PC-3 (cell line): ENCODE results near the gene METTL8. TPM values are rescaled to one million over a fixed set of nuclear protein-coding genes. Genes with fewer than 3 reads are reported as not detected.

Source experiments
- ATAC-seq: fragments of 200-7000 bp; cut with Tn5 transposase; 2 replicates; pipeline ENCODE4 v1.9.1; 2020; ENCODE audit warnings: mild to moderate bottlenecking, moderate library complexity
- BruUV-seq: library from RNA; stranded (reverse); fragments of 400-500 nt; replicated peaks from 2 replicates; lab custom pipeline; 2021; lab: Mats Ljungman, UMichigan
- CTCF ChIA-PET: fragments of 300-600 bp; sonication (Branson Sonifier 250); formaldehyde crosslinking; loops from one replicate; lab custom pipeline; 2022; ENCODE audit warnings: antibody characterized with exemption; lab: Charles Lee
- POLR2A ChIA-PET: fragments of 300-600 bp; sonication (Branson Sonifier 250); formaldehyde crosslinking; loops from one replicate; lab custom pipeline; 2022; ENCODE audit warnings: antibody characterized with exemption; ENCODE audit not compliant: unreplicated experiment; lab: Charles Lee
- DNase-seq: peaks from one replicate; pipeline ENCODE4 v3.0.0-alpha.2; 2015
- H2AFZ ChIP-seq: fragments of 300-600 bp; sonication (generic); 2 replicates; pipeline ENCODE4 v1.6.0; 2016; ENCODE audit warnings: antibody characterized with exemption, low read length
- H3F3A ChIP-seq: fragments of 300-600 bp; sonication (generic); one replicate; pipeline ENCODE4 v1.6.0; 2017; ENCODE audit warnings: antibody characterized with exemption, low read length, control low read depth, mild to moderate bottlenecking; ENCODE audit not compliant: unreplicated experiment
- H3K27ac ChIP-seq: fragments of 300-600 bp; sonication (generic); 2 replicates; pipeline ENCODE4 v1.5.1; 2016; ENCODE audit warnings: mild to moderate bottlenecking, low read length
- H3K27me3 ChIP-seq: fragments of 300-600 bp; sonication (generic); 2 replicates; pipeline ENCODE4 v1.6.1; 2016; ENCODE audit warnings: low read length, mixed read lengths
- H3K36me3 ChIP-seq: fragments of 300-600 bp; sonication (generic); 2 replicates; pipeline ENCODE4 v1.6.1; 2016; ENCODE audit warnings: low read depth, mixed run types, low read length, mixed read lengths
- H3K4me1 ChIP-seq: fragments of 300-600 bp; sonication (generic); 2 replicates; pipeline ENCODE4 v1.5.1; 2016; ENCODE audit warnings: low read length; ENCODE audit not compliant: insufficient read depth
- H3K4me2 ChIP-seq: fragments of 300-600 bp; sonication (generic); 2 replicates; pipeline ENCODE4 v1.6.0; 2016; ENCODE audit warnings: low read length
- H3K4me3 ChIP-seq: fragments of 300-600 bp; sonication (generic); 2 replicates; pipeline ENCODE4 v1.5.1; 2016; ENCODE audit warnings: mild to moderate bottlenecking, low read length, mixed read lengths
- H3K79me2 ChIP-seq: fragments of 300-600 bp; sonication (generic); 2 replicates; pipeline ENCODE4 v1.6.1; 2017; ENCODE audit warnings: low read length, mixed read lengths
- H3K9ac ChIP-seq: fragments of 300-600 bp; sonication (generic); 2 replicates; pipeline ENCODE4 v1.6.0; 2016; ENCODE audit warnings: mild to moderate bottlenecking, low read length
- H3K9me2 ChIP-seq: fragments of 300-600 bp; sonication (generic); replicated peaks from 2 replicates; pipeline ENCODE4 v1.6.1; 2016; ENCODE audit warnings: mixed run types, low read length, mixed read lengths
- H3K9me3 ChIP-seq: fragments of 300-600 bp; sonication (generic); 2 replicates; pipeline ENCODE4 v1.6.1; 2016; ENCODE audit warnings: low read length, mixed read lengths
- H4K20me1 ChIP-seq: fragments of 300-600 bp; sonication (generic); 2 replicates; pipeline ENCODE4 v1.6.1; 2016; ENCODE audit warnings: low read length, mixed read lengths
- CTCF ChIP-seq: fragments of 300-600 bp; sonication (generic); conservative IDR thresholded peaks from 2 replicates; pipeline ENCODE4 v1.5.1; 2017; ENCODE audit warnings: antibody characterized with exemption, low read depth, mild to moderate bottlenecking, low read length
- EZH2 ChIP-seq: fragments of 300-600 bp; sonication (generic); IDR thresholded peaks from one replicate; pipeline ENCODE4 v1.6.1; 2017; ENCODE audit warnings: antibody characterized with exemption, mild to moderate bottlenecking, low read length; ENCODE audit not compliant: unreplicated experiment
- EZH2phosphoT487 ChIP-seq: fragments of 300-600 bp; sonication (generic); IDR thresholded peaks from 2 replicates; pipeline ENCODE4 v1.6.1; 2018; ENCODE audit warnings: mild to moderate bottlenecking, antibody characterized with exemption, low read length, borderline replicate concordance
- intact Hi-C: fragments of 100-400 bp; cut with micrococcal nuclease; formaldehyde crosslinking; loops from 2 replicates; pipeline ENCODE4 v1.9.0; 2023
- total RNA-seq: library from RNA; depleted of rRNA; stranded (reverse); fragments of >200 nt; gene quantifications from 2 replicates; pipeline ENCODE4 v1.2.3, GENCODE V29; 2014

METTL8 gene
- total RNA-seq, 1 experiment from 2014 or later = 10.8 TPM

DNA sequence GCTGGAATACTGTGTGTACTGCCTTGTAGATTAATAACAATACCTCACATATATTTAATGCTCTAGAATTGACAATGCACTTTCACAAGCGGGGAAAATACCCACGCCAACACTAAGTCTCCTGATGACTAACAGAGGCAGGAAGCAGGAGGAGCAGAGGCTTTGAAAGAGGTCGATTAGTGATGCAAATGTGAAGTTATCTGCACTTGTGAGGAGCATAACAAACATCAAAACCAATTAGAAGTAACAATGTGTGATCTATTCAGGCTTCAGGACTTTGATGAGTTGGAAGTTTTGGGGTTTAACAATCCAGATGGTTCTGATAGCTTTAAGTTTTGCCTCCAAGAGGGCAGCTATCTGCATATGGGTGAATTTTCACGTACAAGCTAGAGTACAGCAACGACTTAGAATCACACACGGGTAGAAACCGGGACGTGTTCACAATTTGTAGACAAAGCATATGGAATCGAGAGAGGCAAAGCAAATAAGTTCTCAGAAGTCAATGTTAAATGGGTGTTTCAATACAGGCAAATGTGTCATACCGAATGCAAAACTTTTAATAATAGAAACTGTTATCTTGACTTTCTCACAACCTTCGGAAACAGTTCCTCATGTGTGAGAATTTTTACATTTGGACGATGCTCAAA is 114.5 kb downstream of the METTL8 start:
- no peaks in the 10 kb centered on the region for H3K9me3 ChIP-seq
- no peaks in the 10 kb centered on the region for H3K9me2 ChIP-seq
- H3K4me3 ChIP-seq = no peak overlapping the region
- no peaks in the 10 kb centered on the region for H3K27me3 ChIP-seq
- CTCF ChIA-PET = no interaction called here
- no peaks in the 10 kb centered on the region for H4K20me1 ChIP-seq
- H3K4me1 ChIP-seq = no peaks in the 10 kb centered on the region
- TF ChIP-seq CTCF = no peak
- TF ChIP-seq EZH2 = no peak
- no peak for TF ChIP-seq EZH2phosphoT487
- no peaks in the 10 kb centered on the region for H3K79me2 ChIP-seq
- POLR2A ChIA-PET = no interaction called here
- no peaks in the 10 kb centered on the region for H3F3A ChIP-seq
- intact Hi-C loops = no loop called here
- no peak for DNase-seq
- no peak overlapping the region for H2AFZ ChIP-seq
- no TSS peak for BruUV-seq
- 0 out of 2 replicates have a peak, but pooled peaks cover 2% of the 10 kb centered on the region for H3K36me3 ChIP-seq
- no peak overlapping the region for H3K27ac ChIP-seq
- H3K9ac ChIP-seq = no peak overlapping the region
- H3K4me2 ChIP-seq = no peak overlapping the region
- no peak for ATAC-seq

- Histone ChIP-seq H3K9ac (no peak overlapping the region), H3K27me3 (no peaks in the 10 kb centered on the region), H3F3A (no peaks in the 10 kb centered on the region), H3K9me2 (no peaks in the 10 kb centered on the region), H4K20me1 (no peaks in the 10 kb centered on the region), H3K36me3 (no peaks in the 10 kb centered on the region), H3K27ac (no peak overlapping the region), H3K4me3 (no peak overlapping the region), H3K79me2 (no peaks in the 10 kb centered on the region), H2AFZ (no peak overlapping the region), H3K9me3 (no peaks in the 10 kb centered on the region), H3K4me2 (no peak overlapping the region), H3K4me1 (no peaks in the 10 kb centered on the region)
- CTCF ChIA-PET = no interaction called here
- no TSS peak for BruUV-seq
- ATAC-seq (no peak), DNase-seq (no peak)
- TF ChIP-seq CTCF (no peak), EZH2 (no peak), EZH2phosphoT487 (no peak)
- POLR2A ChIA-PET = no interaction called here
- intact Hi-C loops = no loop called here
Observed at GRCh38 chr2:171318463-171318934, 115.3 kb downstream of the METTL8 start.

DNA sequence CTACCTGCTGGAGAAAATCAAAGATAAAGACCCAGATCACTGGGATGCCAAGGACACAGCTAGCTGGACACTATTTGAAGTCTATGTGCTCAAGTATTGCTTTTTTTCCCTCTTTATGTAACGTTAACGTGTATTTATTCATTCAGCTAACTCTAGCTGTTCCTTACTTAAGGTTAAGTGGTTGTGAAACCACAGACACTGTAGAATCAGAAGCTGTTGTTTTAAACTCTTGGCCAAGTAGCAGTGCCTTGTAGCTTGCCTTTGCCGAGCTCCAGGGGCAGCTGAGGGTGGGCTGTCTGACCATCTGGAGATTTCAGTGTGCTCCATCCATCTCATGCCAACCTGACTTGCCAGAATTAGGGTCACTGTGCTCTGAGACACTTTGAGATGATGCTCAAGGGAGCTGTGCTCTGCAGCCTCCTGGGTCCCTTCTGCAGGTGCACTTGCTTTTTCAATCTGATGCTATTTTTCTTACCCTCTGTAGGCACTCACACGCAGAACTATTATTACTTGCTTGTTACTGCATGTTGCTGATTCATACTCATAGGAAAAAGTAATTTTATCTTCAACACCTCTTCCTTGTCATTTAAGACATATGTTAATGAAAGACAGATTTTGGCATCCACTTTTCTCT is 116.2 kb downstream of the METTL8 start:
- TF ChIP-seq CTCF (no peak), EZH2phosphoT487 (no peak), EZH2 (no peak)
- no peaks in the 10 kb centered on the region for H3K4me1 ChIP-seq
- no peaks in the 10 kb centered on the region for H3K36me3 ChIP-seq
- no peaks in the 10 kb centered on the region for H3K79me2 ChIP-seq
- intact Hi-C loops = no loop called here
- no peaks in the 10 kb centered on the region for H3K9me3 ChIP-seq
- ChIA-PET POLR2A (no interaction called here), CTCF (no interaction called here)
- no peaks in the 10 kb centered on the region for H3K27me3 ChIP-seq
- no peak overlapping the region for H2AFZ ChIP-seq
- DNase-seq = no peak
- BruUV-seq = no TSS peak
- H3K4me2 ChIP-seq = no peak overlapping the region
- H3F3A ChIP-seq = no peaks in the 10 kb centered on the region
- H3K9ac ChIP-seq = no peak overlapping the region
- no peaks in the 10 kb centered on the region for H4K20me1 ChIP-seq
- H3K4me3 ChIP-seq = no peak overlapping the region
- H3K27ac ChIP-seq = no peak overlapping the region
- ATAC-seq = no peak
- H3K9me2 ChIP-seq = no peaks in the 10 kb centered on the region
